GM23248 (cell line): ENCODE measurements around the gene TARBP2.

Experiments
- EZH2 ChIP-seq: fragments of 200-600 bp; sonication (generic); IDR thresholded peaks from 2 replicates; pipeline ENCODE4 v1.6.1; 2018; ENCODE audit warnings: antibody characterized with exemption, mild to moderate bottlenecking; ENCODE audit not compliant: insufficient read depth, poor library complexity, severe bottlenecking
- EZH2phosphoT487 ChIP-seq: fragments of 200-600 bp; sonication (generic); IDR thresholded peaks from 2 replicates; pipeline ENCODE4 v1.6.1; 2018; ENCODE audit warnings: antibody characterized with exemption, moderate library complexity, mild to moderate bottlenecking, low read depth; ENCODE audit not compliant: insufficient read depth

DNA sequence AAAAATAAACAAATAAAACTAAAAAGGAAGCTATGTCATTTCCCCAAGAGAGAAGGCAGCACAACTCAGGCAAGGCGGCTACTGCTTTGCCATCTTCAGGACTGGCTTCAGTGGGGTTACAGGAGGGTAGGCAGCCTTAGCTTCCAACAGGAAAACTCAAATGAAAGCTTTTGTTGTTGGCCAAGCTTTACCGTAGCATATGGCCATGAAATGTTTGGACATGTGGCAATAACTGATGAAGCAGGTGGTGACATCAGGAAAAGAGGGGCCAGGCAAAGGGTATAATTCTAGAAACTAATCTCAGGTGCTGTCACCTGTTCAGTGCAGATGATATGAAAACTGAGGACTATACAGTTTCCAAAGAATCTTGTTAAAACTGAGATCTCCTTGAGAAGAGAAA is 29.0 kb downstream of the TARBP2 start:
- TF ChIP-seq EZH2 (no peak), EZH2phosphoT487 (no peak)
